Endometrial microvascular endothelial cells (primary cell): ENCODE measurements around the gene FARP1. TPM values are rescaled to one million over a fixed set of nuclear protein-coding genes. Genes with fewer than 3 reads are reported as not detected.

Experiments used
- in situ Hi-C: cut with HindIII; loops from 2 replicates; pipeline ENCODE4 v1.10.0; 2017; ENCODE audit warnings: low sequenced_read_pairs, low pct_unique_long_range_greater_than_20kb; ENCODE audit errors: inconsistent ontology term
- total RNA-seq: library from RNA; depleted of rRNA; stranded (reverse); fragments of >200 nt; gene quantifications from one replicate; pipeline ENCODE4 v1.2.3, GENCODE V29; 2015; ENCODE audit errors: inconsistent ontology term

FARP1 gene
- total RNA-seq, 1 donor from 2014 or later, result 67.3 TPM

DNA sequence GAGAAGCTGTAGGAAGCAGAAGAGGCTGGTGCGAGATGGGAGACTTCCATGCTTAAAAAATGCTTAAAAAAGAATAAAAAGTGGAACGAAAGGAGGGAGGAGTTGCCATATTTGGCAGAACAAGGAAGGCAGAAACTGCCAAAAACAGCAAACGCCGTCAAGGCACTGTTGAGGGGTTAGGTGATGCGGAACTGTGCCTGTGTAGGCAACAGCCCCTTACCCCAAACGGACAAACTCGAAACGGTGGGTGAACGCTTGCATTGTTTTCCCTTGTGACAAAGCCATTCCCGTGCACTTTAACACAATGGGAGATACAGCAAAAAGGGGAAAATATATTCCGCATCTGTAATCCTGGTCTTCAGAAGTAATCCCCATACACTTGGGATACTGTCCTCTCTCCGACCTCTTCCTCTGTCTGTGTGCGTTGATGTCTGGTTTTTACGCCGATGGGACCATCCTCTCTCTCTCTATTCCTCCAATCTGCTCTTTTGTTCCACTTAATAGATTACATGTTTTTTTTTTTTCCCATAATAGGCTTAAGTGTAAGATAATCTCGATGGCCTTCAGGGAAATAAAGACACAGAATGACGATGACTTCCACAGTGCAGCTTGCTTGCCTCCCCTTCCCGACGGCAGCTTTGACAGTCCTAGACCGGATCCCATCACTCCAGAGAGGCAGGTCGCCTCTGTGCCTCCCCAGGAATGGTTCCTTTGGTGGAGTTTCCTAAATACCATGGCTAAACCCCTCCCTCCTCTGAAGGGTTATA, 166.9 kb downstream of the FARP1 start:
- in situ Hi-C loops, result no loop called here

DNA sequence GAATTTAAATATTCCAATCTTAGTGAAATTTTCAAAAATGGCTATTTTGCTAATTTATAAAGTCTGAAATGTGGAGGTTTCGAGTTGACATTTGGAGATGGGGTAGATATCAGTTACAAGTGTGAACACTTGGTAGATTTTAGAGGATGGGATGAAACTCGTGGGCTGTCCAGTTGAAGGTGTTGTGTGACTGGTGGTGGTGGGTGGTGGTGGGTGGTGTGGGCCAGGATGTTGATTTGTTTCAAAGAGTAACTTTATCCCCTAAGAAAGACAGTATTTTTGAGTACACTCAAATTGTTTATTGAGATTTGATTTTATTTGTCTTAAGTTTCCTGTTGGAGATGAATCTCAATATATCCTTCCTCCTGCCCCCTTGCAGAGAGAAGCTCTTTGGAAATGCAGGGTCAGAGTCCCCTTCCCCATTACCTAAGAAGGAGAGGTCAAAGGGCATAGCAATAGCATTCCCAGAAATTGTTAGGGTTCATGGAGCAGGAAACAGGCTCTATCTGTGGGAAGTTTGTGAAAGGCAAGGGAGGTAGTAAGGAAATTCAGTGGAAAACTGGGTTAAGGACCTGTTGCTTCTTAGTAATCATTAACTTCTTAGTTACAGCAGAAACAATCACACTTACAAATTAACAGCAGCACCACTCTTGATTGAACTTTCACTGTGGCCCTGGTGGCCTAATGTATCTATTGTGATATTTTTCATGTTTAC, 167.7 kb downstream of the FARP1 start:
- in situ Hi-C loops, result no loop called here

DNA sequence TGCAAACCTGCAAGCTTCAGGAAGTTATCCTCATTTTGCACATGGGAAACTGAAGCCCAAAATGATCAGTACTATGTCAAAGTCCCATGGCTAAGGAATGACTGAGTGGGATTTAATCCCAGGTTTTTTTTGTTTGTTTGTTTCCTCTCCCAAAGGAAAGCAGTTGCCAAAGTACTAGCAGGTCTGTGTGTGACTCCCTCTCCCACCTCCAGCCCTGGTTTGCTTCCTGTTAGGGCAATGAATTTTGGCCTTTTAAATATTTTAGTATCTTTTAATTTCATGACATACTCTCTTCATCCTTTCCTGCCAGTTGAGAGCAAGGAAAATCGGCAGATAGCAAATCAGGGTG, 168.3 kb downstream of the FARP1 start:
- in situ Hi-C loops, result no loop called here

DNA sequence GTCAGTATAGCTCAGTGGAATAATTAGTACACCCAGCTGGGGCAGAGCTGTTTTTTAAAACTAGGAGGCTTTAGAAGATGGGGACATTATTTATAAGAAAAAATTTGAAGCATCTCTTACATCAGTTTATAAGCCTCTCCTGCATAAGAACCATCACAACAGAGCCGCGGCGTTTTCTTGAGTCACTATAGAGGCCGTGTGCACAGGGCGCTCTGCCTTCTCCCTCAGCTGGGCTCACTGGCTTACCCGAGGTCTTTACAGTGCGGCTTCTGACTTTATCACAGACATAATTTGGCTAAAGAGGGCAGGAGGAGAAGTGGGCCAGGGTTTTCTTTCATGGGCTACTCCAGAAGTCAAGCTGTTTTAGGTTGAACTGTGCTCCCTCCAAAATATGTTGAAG, 169.7 kb downstream of the FARP1 start:
- in situ Hi-C loops, result no loop called here

DNA sequence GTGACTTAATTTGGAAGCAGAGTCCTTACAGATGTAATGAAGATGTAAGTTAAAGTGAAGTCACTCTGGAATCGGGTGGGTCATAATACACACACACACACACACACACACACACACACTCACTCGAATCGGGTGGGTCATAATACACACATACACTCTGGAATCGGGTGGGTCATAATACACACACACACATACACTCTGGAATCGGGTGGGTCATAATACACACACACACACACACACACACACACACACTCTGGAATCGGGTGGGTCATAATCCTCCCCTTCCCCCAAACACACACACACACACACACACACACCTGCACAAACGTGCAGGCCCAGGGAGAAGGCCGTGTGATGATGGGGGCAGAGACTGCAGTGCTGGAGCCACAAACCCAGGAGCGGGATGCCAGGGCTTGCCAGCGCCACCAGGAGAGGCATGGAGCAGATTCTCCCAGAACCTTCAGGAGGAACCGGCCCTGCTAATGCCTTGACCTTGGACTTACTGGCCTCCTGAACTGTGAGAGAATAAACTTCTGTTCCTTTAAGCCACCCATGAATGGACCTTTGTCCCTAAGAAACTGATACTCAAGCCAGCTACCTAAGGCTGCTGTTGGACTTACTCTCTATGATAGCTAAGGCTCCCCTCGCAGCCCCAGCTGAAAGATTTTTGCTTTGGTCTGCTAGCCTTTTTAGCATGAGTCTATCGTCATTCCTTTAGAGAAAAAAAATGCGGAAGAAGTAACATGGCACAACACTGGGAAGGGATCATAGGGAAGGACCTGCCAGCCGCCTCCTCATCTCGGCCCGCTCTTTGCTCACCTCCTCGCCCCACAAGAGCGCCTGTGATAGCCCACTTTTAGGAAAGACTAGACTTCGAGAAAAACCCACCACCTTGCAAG, 170.4 kb downstream of the FARP1 start:
- in situ Hi-C loops, result no loop called here

DNA sequence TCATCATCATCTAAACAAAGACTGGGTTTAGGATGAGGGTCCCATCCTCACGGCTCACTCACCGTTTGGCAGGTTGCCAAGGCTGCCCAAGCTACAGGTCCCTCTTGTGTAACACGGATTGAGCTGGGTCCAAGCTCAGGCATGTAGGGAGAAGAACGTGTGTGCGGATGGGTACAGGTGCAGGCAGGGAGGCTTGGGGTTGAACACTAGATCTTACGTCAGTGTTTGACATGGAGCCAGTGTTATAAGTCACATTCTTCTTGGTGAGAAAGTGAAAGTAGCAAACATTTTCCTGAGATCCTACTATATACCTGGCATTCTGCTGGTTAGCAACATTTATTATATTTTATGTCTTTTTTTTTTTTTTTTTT, 171.0 kb downstream of the FARP1 start:
- in situ Hi-C loops, result no loop called here

DNA sequence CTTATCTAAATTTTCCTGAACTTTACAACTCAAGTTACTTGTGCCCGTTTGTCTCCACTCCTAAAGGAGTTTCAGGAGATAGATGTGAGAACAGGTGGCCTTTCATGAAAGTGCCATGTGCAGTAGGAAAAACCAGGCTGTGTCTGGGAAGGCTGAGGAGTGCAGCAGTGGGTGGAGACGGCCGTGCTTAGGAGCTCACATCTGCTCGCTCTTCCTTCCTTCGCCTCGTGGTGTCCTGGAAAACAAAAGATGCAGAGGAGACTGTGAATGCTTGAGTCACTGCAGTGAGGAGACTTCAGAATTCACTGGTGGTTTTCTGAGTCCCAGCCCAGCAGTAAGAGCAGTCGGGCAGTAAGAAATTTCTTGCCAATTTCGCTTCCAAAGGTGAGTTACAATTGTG, 172.6 kb downstream of the FARP1 start:
- in situ Hi-C loops, result no loop called here

DNA sequence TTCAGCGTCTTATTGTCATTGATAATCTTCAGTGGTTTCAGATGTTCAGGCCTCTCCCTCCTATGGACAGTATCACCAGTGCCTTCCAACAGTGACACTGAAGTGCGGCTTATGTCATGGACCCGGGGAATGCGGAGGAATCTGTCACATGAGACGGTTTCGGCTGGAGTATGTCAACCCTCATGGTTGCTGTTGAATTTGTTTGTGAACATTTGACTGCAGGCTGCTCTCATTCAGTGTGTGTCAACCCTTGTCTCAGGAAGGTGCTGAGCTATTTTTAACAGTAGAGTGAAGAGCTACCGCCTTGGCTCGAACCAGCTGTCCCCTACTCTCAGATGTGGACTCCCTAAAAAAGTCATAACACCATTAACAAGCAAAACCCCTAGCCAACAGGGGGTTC, 173.0 kb downstream of the FARP1 start:
- in situ Hi-C loops, result no loop called here

DNA sequence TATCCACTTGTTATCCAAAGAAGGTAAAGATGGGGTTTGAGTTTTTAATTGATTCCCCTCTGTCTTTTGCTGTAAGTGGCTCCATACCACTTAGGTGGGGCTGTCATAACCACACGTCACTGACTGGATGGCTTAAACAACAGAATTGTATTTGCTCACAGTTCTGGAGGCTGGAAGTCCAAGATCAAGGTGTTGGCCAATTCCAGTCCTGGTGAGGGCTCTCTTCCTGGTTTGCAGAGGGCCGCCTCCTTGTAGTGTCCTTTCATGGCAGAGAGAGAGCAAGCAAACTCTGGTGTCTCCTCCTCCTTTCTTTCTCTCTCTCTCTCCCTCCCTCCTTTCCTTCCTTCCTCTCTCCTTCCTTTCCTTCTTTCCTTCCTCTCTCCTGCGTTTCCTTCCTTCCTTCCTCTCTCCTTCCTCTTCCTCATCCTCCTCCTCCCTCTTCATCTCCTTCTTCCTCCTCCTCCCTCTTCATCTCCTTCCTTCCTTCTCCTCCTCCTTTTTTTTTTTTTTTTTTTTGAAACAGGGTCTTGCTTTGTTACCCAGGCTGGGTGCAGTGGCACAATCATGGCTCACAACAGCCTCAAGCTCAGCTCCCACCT, 174.8 kb downstream of the FARP1 start:
- in situ Hi-C loops, result no loop called here

DNA sequence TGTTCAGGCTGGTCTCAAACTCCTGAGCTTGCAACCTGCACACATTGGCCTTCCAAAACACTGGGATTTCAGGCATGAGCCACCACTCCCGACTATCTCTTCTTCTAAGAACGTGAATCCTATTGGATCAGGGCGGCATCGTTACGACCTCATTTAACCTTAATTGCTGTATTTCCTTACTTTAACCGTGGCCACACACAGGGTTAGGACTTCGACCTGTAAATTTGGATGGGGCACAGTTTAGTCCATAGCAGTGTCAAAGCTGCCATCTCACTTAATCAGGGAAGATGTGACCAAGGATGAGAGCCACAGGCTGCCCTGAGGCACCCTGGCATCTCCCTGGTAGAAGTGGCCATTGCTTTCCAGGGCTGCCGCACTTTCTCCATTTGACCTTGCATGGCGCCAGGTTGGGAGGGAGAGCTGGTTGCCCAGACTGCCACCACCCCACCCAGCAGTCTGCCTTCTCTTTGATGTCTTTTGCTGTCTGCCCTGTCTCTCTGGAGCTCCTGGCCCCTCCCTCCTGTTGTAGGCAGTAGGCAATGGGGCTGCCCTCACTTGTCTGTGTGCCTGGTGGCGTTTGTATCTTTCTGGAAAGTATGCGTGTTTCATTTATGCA, 175.5 kb downstream of the FARP1 start:
- in situ Hi-C loops, result no loop called here

DNA sequence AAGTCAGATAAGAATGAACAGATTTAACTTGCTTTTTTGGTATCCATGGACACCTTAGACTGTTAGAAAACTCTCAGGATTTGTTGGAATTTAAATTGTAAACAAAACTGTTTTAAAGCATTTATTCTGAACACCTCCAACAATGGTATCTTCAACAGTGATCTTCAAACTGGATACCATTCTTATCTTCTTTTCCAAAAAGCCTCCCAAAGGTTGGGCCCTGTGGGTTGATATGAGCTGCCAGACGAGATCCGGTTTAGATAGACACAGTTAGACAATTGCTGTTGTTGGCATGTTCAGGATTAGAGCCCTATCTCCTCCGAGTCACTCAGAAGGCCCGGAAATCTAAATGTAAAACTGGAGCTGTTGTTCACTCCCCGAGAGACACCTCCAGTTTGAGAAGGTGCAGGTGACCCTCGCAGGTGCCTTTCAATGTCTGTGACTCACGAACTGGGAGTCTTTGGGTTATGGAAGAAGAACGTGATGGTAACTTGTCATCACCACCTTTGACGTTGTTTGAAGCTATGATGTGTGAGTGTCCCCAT, 177.7 kb downstream of the FARP1 start:
- in situ Hi-C loops, result no loop called here

DNA sequence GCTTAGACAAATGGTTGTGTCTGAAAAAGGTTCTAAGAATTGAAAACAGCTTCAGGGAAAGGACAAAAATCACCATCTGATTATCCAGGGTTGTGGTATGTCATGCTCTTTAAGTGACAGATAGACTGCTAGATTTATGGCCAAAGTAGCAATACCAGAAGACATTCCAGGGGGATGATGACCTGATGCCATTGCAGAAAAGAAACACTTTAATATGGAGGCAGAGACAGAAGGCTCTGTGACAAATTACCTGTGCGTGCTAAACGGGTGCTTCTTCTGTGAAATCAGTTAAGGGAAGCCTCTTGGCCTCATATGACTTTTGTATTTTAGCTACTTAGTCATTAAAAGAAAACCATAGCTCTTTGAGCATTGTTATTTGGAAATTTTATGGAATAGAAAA, 178.5 kb downstream of the FARP1 start:
- in situ Hi-C loops, result no loop called here

DNA sequence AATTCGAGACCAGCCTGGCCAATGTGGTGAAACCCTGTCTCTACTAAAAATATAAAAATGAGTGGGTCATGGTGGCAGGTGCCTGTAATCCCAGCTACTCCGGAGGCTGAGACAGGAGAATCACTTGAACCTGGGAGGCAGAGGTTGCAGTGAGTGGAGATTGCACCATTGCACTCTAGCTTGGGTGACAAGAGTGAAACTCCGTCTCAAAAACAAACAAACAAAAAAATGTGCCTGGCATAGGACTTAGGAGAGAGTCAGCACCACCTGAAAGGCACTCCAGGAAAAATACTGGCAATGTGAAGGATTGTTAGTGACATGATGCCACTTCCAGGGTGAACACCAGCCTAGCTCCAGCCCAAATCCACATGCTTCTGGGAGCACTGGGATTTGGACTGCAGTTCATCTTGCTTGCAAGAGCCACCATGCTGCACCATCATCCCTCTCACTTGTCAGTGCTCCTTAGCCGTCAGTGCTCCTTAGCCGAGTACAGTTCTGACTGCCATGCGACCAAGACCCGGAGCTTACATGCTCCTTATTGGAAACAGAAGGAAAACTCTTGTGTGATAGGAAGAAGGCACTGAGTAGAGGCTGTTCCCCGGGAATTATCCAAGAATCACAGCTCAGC, 179.3 kb downstream of the FARP1 start:
- in situ Hi-C loops, result no loop called here

DNA sequence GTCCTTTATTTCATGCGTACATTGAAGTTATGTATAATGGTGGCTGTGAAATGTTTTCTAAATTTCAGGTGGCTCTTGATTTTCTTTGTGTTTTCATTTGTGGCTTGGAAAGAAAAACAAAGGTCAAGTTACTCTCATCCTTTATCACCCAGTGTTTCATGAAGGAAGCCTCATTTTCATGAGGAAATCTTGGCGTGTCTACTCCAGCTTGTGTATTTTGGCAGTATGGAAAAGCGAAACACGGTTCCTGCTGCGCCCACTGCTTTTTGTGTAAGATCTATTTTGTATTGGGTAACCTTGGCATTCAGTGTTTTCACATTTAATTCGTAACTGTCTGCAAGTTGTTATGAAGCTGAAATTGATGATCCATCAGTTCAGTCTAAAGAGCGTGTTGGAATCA, 181.2 kb downstream of the FARP1 start:
- in situ Hi-C loops, result no loop called here

DNA sequence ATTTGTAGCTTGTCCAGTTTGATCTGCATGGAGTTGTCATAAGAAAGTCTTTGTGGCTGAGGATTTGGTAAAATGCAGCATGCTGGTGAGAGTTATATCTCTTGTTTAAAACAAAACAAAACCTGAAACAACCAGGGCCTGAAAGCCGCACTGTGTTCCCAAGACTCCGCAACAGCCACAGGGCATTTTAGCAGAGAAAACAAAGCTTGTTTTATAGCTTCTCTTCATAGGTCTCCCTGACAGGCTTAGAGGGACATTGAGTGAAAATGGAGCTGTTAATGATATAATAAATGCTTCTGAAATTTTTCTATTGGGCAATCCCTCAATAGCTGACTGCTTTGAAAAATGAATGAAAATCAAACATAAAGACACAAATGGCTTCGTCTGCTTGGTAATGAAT, 182.8 kb downstream of the FARP1 start:
- in situ Hi-C loops, result no loop called here

DNA sequence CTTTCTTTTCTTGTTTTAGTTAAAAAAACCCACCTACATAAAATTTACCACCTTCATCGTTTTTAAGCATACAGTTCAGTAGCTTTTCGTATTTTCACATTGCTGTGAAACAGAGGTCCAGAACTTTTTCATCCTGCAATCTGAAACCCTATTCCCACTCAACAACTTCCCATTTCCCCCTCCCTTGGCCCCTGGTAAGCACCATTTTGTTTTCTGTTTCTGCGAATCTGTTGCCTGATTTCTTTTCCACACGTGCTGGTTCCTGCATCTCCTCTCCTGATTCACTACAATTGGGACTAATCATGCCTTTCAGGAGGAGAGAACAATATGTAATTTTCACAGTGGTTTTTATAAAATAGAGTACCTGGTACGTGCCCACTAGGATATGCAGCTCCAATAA, 183.4 kb downstream of the FARP1 start:
- in situ Hi-C loops, result no loop called here

DNA sequence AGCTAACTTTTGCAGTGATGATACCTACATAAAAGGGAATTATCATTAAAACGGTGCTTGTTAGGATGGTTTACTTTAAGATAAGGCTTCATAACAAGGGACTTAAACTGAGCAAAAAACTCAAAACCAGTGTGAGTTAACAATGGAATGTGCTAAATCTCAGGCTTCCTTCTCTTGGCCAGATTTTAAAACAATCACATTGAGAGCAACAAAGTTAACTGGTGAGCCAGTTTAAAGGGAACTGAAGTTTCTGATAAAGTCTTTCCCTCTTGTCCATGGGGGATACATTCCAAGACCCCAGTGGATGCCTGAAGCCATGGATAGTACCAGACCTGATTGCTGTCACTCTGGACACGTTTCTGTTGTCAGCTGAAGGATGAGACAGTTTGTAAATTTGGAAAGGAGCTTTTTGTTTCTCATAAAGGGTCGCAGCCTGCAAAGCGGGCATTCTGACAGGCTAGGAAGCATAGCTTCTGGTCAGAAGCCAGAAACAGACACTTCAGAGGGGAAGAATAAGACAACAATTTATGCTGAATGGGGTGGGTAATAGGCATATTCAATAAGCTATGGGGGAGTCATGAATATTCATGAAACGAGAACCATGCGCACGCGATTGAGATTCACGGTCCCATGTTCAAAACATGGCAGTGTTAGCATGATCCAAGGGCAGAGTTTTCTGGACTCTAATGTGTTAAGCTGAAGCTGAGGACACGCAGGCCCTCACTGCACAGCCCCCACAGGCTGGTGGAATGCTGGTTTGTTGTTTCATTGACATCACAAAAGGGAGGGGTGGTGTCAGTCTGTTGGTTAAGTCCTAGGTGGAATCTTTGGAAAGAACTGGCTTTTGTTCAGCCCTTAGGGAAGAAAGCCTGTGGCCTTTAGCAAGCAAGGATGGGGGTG, 184.7 kb downstream of the FARP1 start:
- in situ Hi-C loops, result no loop called here
